ENCODE results near the gene HERC4. TPM values are rescaled to one million over a fixed set of nuclear protein-coding genes. Genes with fewer than 3 reads are reported as not detected.

The HERC4 gene
- total and polyA plus RNA-seq, 2 donors (not counting 3 experiments of a cell fraction or from before 2014, with no cell fraction given), result 10.6 to 73.7 TPM

GRCh38 chr10:67975871-67976270, 99.2 kb downstream of the HERC4 start:
- Histone ChIP-seq H3K9ac (replicated peaks; ENCODE audit: extremely low read depth, insufficient read depth, low read length) (no peak overlapping the region), H3K79me2 (ENCODE audit: control insufficient read depth, insufficient read depth, low read length) (no peaks in the 10 kb centered on the region), H3K9me3 (replicated peaks; ENCODE audit: control insufficient read depth, insufficient read depth, low read length) (peaks cover 1% of the 10 kb centered on the region), H3K27me3 (ENCODE audit: control insufficient read depth in 2 of 2, insufficient read depth in 2 of 2, low read length in 2 of 2) (no peaks in the 10 kb centered on the region), H2AFZ (ENCODE audit: low read depth, low read length) (no peak overlapping the region), H3K4me1 (ENCODE audit: control insufficient read depth, extremely low read depth, insufficient read depth, low read length) (no peaks in the 10 kb centered on the region), H3K36me3 (ENCODE audit: control insufficient read depth in 2 of 2, extremely low read depth in 1 of 2, insufficient read depth in 2 of 2, low read length in 2 of 2) (peaks cover 18% of the 10 kb centered on the region in 2 experiments), H3K9me1 (replicated peaks; ENCODE audit: control insufficient read depth, extremely low read depth, insufficient read depth, low read length) (no peaks in the 10 kb centered on the region), H4K20me1 (replicated peaks; ENCODE audit: control insufficient read depth, extremely low read depth, insufficient read depth, low read length) (no peaks in the 10 kb centered on the region), H3K4me2 (ENCODE audit: insufficient read depth, low read length) (no peak overlapping the region), H3K27ac (ENCODE audit: insufficient read depth, low read depth, low read length) (no peak overlapping the region), H3K4me3 (replicated peaks in 1 of 3; ENCODE audit: insufficient read depth in 1 of 3, low read depth in 1 of 3, low read length in 3 of 3) (no peak overlapping the region)
- intact Hi-C loops (cut with micrococcal nuclease), result no loop called here
- POLR2A ChIA-PET, result no interaction called here
- CTCF ChIA-PET, result interaction anchor here (1.0 to 1.2 kb wide), 2 partner anchors 8 to 15 kb away, joined by 3 read pairs; no protein-coding TSS in a partner anchor
- no peak for TF ChIP-seq CTCF (IDR thresholded peaks at IDR 0.05; ENCODE audit: extremely low read depth in 1 of 2, insufficient read depth in 1 of 2, low read depth in 1 of 2, low read length in 2 of 2)
- TF ChIP-seq FOS (IDR thresholded peaks at IDR 0.05; ENCODE audit: borderline replicate concordance, insufficient read depth, low read length), result no peak
- TF ChIP-seq EZH2 (IDR thresholded peaks at IDR 0.05; ENCODE audit: borderline replicate concordance, low read depth, low read length, severe bottlenecking), result no peak
- TF ChIP-seq GATA2 (IDR thresholded peaks at IDR 0.05; ENCODE audit: insufficient read depth, insufficient read length, low read depth, low read length), result no peak
- DNase-seq (ENCODE audit: low read depth, low spot score) (no peak), FAIRE-seq (no peak)
- no TSS peak for BruUV-seq (replicated peaks)
- dilution Hi-C loops (cut with MboI; ENCODE audit: extremely low pct_ligation_motif_present, low sequenced_read_pairs), result no loop called here

GRCh38 chr10:67971311-67971710, 103.8 kb downstream of the HERC4 start:
- no peak overlapping the region for H3K27ac ChIP-seq (ENCODE audit: insufficient read depth, low read depth, low read length)
- H3K9me1 ChIP-seq (replicated peaks; ENCODE audit: control insufficient read depth, extremely low read depth, insufficient read depth, low read length), result no peaks in the 10 kb centered on the region
- H3K27me3 ChIP-seq (ENCODE audit: control insufficient read depth in 2 of 2, insufficient read depth in 2 of 2, low read length in 2 of 2), result no peaks in the 10 kb centered on the region
- H3K4me2 ChIP-seq (ENCODE audit: insufficient read depth, low read length), result no peak overlapping the region
- intact Hi-C loops (cut with micrococcal nuclease) (no loop called here), dilution Hi-C loops (cut with MboI; ENCODE audit: extremely low pct_ligation_motif_present, low sequenced_read_pairs) (no loop called here)
- BruUV-seq (replicated peaks), result no TSS peak
- ChIA-PET POLR2A (no interaction called here), CTCF (no interaction called here)
- peaks cover 11% of the 10 kb centered on the region for H3K79me2 ChIP-seq (ENCODE audit: control insufficient read depth, insufficient read depth, low read length)
- no peaks in the 10 kb centered on the region for H3K4me1 ChIP-seq (ENCODE audit: control insufficient read depth, extremely low read depth, insufficient read depth, low read length)
- peaks cover 1% of the 10 kb centered on the region for H3K9me3 ChIP-seq (replicated peaks; ENCODE audit: control insufficient read depth, insufficient read depth, low read length)
- TF ChIP-seq POLR2AphosphoS5 (IDR thresholded peaks at IDR 0.05; ENCODE audit: insufficient read depth, low read depth, low read length), result no peak
- no peak for TF ChIP-seq JUN (IDR thresholded peaks at IDR 0.05; ENCODE audit: borderline replicate concordance, insufficient read depth, insufficient read length, low read depth)
- no peak for TF ChIP-seq GATA2 (IDR thresholded peaks at IDR 0.05; ENCODE audit: insufficient read depth, insufficient read length, low read depth, low read length)
- no peak for TF ChIP-seq FOS (IDR thresholded peaks at IDR 0.05; ENCODE audit: borderline replicate concordance, insufficient read depth, low read length)
- no peak for TF ChIP-seq MAX (IDR thresholded peaks at IDR 0.05; ENCODE audit: insufficient read depth, insufficient read length)
- no peak for TF ChIP-seq MYC (IDR thresholded peaks at IDR 0.05; ENCODE audit: low read depth, low read length)
- no peak for TF ChIP-seq EZH2 (IDR thresholded peaks at IDR 0.05; ENCODE audit: borderline replicate concordance, low read depth, low read length, severe bottlenecking)
- no peak for TF ChIP-seq POLR2A (IDR thresholded peaks at IDR 0.05; ENCODE audit: low read depth, low read length)
- no peak for TF ChIP-seq CTCF (IDR thresholded peaks at IDR 0.05; ENCODE audit: extremely low read depth in 1 of 2, insufficient read depth in 1 of 2, low read depth in 1 of 2, low read length in 2 of 2)
- H4K20me1 ChIP-seq (replicated peaks; ENCODE audit: control insufficient read depth, extremely low read depth, insufficient read depth, low read length), result no peaks in the 10 kb centered on the region
- H3K9ac ChIP-seq (replicated peaks; ENCODE audit: extremely low read depth, insufficient read depth, low read length), result no peak overlapping the region
- DNase-seq (ENCODE audit: low read depth, low spot score) (no peak), FAIRE-seq (no peak)
- H2AFZ ChIP-seq (ENCODE audit: low read depth, low read length), result no peak overlapping the region
- H3K4me3 ChIP-seq (replicated peaks in 1 of 3; ENCODE audit: insufficient read depth in 1 of 3, low read depth in 1 of 3, low read length in 3 of 3), result no peak overlapping the region
- H3K36me3 ChIP-seq (ENCODE audit: control insufficient read depth in 2 of 2, extremely low read depth in 1 of 2, insufficient read depth in 2 of 2, low read length in 2 of 2), result peaks cover 4 to 12% of the 10 kb centered on the region in 2 experiments

Measured in endothelial cell of umbilical vein (primary cell).